Keratinocyte (primary cell): Measurements from ENCODE around the gene SEC16B.

Experiments used
- CTCF ChIP-seq, 3 experiments: IDR thresholded peaks in 1 of 3; conservative IDR thresholded peaks in 1 of 3; optimal IDR thresholded peaks in 1 of 3; 2 replicates in 2 of 3; 3 replicates in 1 of 3; pipeline versions ENCODE3 to v1.5.1; 2011; ENCODE audit warnings: low read length in 3 of 3, mild to moderate bottlenecking in 3 of 3, moderate library complexity in 2 of 3, control low read depth in 1 of 3, inconsistent platforms in 1 of 3; ENCODE audit not compliant: insufficient read depth in 2 of 3; ENCODE audit errors: extremely low read depth in 1 of 3
- EZH2 ChIP-seq: IDR thresholded peaks from one replicate; pipeline ENCODE4 v1.6.1; 2012; ENCODE audit warnings: inconsistent platforms, mild to moderate bottlenecking, low read length, moderate library complexity

DNA sequence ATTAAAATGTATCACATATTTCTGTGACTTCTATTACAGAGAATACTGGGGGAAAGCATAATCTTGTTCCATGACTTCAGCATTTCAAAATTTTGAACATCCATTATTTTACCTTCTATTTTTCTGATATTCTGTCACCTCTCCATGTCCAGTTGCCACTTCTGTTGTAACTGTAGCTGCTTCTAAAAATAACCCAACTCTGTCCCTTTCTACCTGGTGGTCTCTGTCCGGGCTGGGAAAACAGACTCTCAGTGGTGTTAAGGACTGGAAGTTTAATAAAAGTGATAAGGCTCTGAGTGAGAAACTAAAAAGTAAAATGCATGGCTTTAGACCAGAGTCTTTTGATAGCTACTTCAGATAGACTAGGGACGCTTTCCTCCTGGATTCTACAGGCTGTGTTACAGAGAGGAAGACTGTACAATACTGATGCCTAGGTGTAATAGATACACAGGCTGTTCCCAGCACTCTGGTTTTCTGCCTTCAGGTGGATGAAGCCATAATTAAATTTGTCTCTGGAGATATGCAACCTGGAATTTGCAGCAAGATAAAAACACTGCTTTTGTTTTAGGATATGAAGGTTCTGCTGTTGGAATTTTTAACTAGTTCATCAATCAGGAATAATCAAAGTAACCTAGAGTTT is 42.1 kb upstream of the SEC16B start:
- TF ChIP-seq CTCF (optimal IDR thresholded peaks at IDR 0.05 in 1 of 3, IDR thresholded peaks at IDR 0.05 in 1 of 3, conservative IDR thresholded peaks at IDR 0.05 in 1 of 3; ENCODE audit: extremely low read depth in 1 of 3, insufficient read depth in 2 of 3, low read length in 3 of 3) (no peak), EZH2 (no peak)
